Astrocyte (in vitro differentiated cells and primary cell): ENCODE results near the gene VAV2. TPM values are rescaled to one million over a fixed set of nuclear protein-coding genes. Genes with fewer than 3 reads are reported as not detected.

Experiments used
- DNase-seq: peaks from one replicate; pipeline ENCODE4 v3.0.0-alpha.2; 2010; ENCODE audit warnings: low read depth
- FAIRE-seq: peaks from 2 replicates; lab custom pipeline; 2011; peaks lifted over from hg19 to GRCh38; lab: Jason Lieb, UNC
- H2AFZ ChIP-seq: 2 replicates; pipeline ENCODE4 v1.6.0; 2012; ENCODE audit warnings: low read depth, low read length, inconsistent platforms
- H3K27ac ChIP-seq: 2 replicates; pipeline ENCODE4 v1.5.1; 2011; ENCODE audit warnings: low read depth, low read length, inconsistent platforms
- H3K27me3 ChIP-seq: 2 replicates; pipeline ENCODE4 v1.6.0; 2011; ENCODE audit warnings: low read length, inconsistent platforms; ENCODE audit not compliant: insufficient read depth
- H3K36me3 ChIP-seq: 2 replicates; pipeline ENCODE4 v1.5.1; 2011; ENCODE audit warnings: low read length, inconsistent platforms; ENCODE audit not compliant: insufficient read depth
- H3K4me1 ChIP-seq: 2 replicates; pipeline ENCODE4 v1.5.1; 2011; ENCODE audit warnings: low read length, inconsistent platforms; ENCODE audit not compliant: insufficient read depth
- H3K4me2 ChIP-seq: 2 replicates; pipeline ENCODE4 v1.6.0; 2012; ENCODE audit warnings: low read length, inconsistent platforms
- H3K4me3 ChIP-seq: 2 replicates; pipeline ENCODE4 v1.5.1; 2011; ENCODE audit warnings: low read depth, mild to moderate bottlenecking, low read length, inconsistent platforms; ENCODE audit not compliant: insufficient read depth
- H3K79me2 ChIP-seq: 2 replicates; pipeline ENCODE4 v1.6.0; 2012; ENCODE audit warnings: mild to moderate bottlenecking, low read length, inconsistent platforms; ENCODE audit not compliant: insufficient read depth
- H3K9ac ChIP-seq: 2 replicates; pipeline ENCODE4 v1.6.0; 2012; ENCODE audit warnings: mild to moderate bottlenecking, low read length, inconsistent platforms
- H3K9me3 ChIP-seq: 2 replicates; pipeline ENCODE4 v1.5.1; 2012; ENCODE audit warnings: low read depth, mild to moderate bottlenecking, low read length, inconsistent platforms; ENCODE audit not compliant: insufficient read depth
- H4K20me1 ChIP-seq: 2 replicates; pipeline ENCODE4 v1.6.0; 2012; ENCODE audit warnings: low read length, inconsistent platforms; ENCODE audit not compliant: insufficient read depth
- H3K27ac Mint-ChIP-seq: one replicate; pipeline ENCODE4 v1.8.0; 2021; ENCODE audit warnings: mild to moderate bottlenecking, mixed read lengths; ENCODE audit not compliant: unreplicated experiment
- H3K27me3 Mint-ChIP-seq: one replicate; pipeline ENCODE4 v1.8.0; 2021; ENCODE audit warnings: low read depth, mixed read lengths; ENCODE audit not compliant: unreplicated experiment
- H3K36me3 Mint-ChIP-seq: one replicate; pipeline ENCODE4 v1.8.0; 2021; ENCODE audit warnings: low read depth, mixed read lengths; ENCODE audit not compliant: unreplicated experiment
- H3K4me1 Mint-ChIP-seq: one replicate; pipeline ENCODE4 v1.8.0; 2021; ENCODE audit warnings: low read depth, mixed read lengths; ENCODE audit not compliant: unreplicated experiment
- H3K4me3 Mint-ChIP-seq: one replicate; pipeline ENCODE4 v1.8.0; 2021; ENCODE audit warnings: mild to moderate bottlenecking, moderate library complexity, mixed read lengths; ENCODE audit not compliant: unreplicated experiment
- H3K9me3 Mint-ChIP-seq: one replicate; pipeline ENCODE4 v1.8.0; 2021; ENCODE audit warnings: mild to moderate bottlenecking, mixed read lengths; ENCODE audit not compliant: unreplicated experiment
- CTCF ChIP-seq: IDR thresholded peaks from 2 replicates; pipeline ENCODE4 v1.5.1; 2011; ENCODE audit warnings: low read depth, mild to moderate bottlenecking, inconsistent platforms, low read length, moderate library complexity; ENCODE audit not compliant: insufficient read depth
- EZH2 ChIP-seq: IDR thresholded peaks from 2 replicates; pipeline ENCODE4 v1.6.1; 2012; ENCODE audit warnings: mild to moderate bottlenecking, low read length, inconsistent platforms; ENCODE audit not compliant: insufficient read depth
- total RNA-seq: library from RNA; stranded (reverse); gene quantifications from 2 replicates; pipeline ENCODE4 v1.2.1, GENCODE V29; 2021

VAV2 gene
- total RNA-seq, 1 donor from 2014 or later = 36.5 TPM

DNA sequence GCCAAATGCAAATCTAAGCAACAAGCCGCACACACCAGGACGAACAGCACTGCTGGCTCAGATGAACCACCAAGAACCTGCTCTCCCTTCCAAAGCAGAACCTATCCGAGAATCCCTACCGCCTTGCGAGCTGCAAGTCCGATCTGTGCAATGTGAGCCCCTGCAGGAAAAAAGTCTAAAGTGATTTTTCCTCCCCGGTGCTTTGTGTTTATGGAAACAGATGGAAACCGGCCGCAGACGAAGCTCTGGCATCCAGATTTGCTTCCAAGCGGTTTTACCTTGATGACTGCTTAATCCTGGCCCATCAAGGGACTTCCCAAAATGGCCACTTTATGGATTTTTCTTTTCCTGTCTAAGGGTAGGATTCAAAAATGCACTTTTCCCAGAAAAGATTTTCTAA, 112.5 kb downstream of the VAV2 start:
- Histone ChIP-seq H3K79me2 (peaks cover 99% of the 10 kb centered on the region), H3K27ac (no peak overlapping the region), H3K4me2 (no peak overlapping the region), H3K27me3 (no peaks in the 10 kb centered on the region), H3K36me3 (no peaks in the 10 kb centered on the region), H3K4me3 (no peak overlapping the region), H2AFZ (no peak overlapping the region), H3K9ac (no peak overlapping the region), H3K9me3 (no peaks in the 10 kb centered on the region), H4K20me1 (peaks cover 26% of the 10 kb centered on the region), H3K4me1 (peaks cover 35% of the 10 kb centered on the region)
- no peak for DNase-seq
- Mint-ChIP-seq H3K36me3 (peaks cover 14% of the 10 kb centered on the region), H3K27me3 (no peaks in the 10 kb centered on the region), H3K27ac (peak overlapping the region; percentile 18), H3K9me3 (no peaks in the 10 kb centered on the region), H3K4me1 (peaks cover 40% of the 10 kb centered on the region), H3K4me3 (peak overlapping the region; percentile 50)
- no peak for TF ChIP-seq EZH2
- TF ChIP-seq CTCF = no peak
- FAIRE-seq = no peak

- peaks cover 14% of the 10 kb centered on the region for H4K20me1 ChIP-seq
- TF ChIP-seq CTCF (no peak), EZH2 (no peak)
- peaks cover 88% of the 10 kb centered on the region for H3K79me2 ChIP-seq
- no peak overlapping the region for H3K4me3 ChIP-seq
- Mint-ChIP-seq H3K4me3 (no peak overlapping the region), H3K36me3 (peaks cover 14% of the 10 kb centered on the region), H3K4me1 (peaks cover 50% of the 10 kb centered on the region), H3K9me3 (no peaks in the 10 kb centered on the region), H3K27me3 (no peaks in the 10 kb centered on the region), H3K27ac (no peak overlapping the region)
- no peak overlapping the region for H3K4me2 ChIP-seq
- H3K27me3 ChIP-seq = no peaks in the 10 kb centered on the region
- no peak for DNase-seq
- H3K27ac ChIP-seq = no peak overlapping the region
- H2AFZ ChIP-seq = no peak overlapping the region
- peaks cover 47% of the 10 kb centered on the region for H3K4me1 ChIP-seq
- no peak overlapping the region for H3K9ac ChIP-seq
- no peak for FAIRE-seq
- H3K9me3 ChIP-seq = no peaks in the 10 kb centered on the region
- H3K36me3 ChIP-seq = no peaks in the 10 kb centered on the region
Measured at GRCh38 chr9:133878402-133878801, 113.7 kb downstream of the VAV2 start.

DNA sequence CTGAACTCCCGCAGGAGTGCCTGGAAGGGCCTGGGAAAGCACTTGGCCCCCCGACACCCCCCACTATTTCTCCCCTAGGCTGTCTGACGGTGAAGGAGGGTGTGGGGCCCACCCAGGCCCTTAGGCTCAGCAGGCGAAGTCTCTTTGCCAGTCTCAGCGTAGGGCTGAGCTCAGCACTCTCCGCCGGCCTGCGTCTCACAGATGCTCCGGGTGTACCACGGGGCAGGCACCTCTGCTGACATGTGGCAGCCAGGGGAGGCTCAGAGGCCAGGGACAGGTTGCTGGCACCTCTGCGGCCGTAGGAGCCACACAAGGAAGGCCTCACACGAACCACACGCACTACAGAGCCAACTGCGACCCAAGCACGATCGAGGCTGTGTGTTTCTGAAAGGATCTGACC, 114.2 kb downstream of the VAV2 start:
- Histone ChIP-seq H4K20me1 (peaks cover 11% of the 10 kb centered on the region), H3K4me2 (no peak overlapping the region), H3K9ac (no peak overlapping the region), H2AFZ (no peak overlapping the region), H3K4me3 (no peak overlapping the region), H3K27ac (no peak overlapping the region), H3K79me2 (peaks cover 84% of the 10 kb centered on the region), H3K36me3 (no peaks in the 10 kb centered on the region), H3K9me3 (no peaks in the 10 kb centered on the region), H3K4me1 (peaks cover 52% of the 10 kb centered on the region), H3K27me3 (no peaks in the 10 kb centered on the region)
- Mint-ChIP-seq H3K4me3 (no peak overlapping the region), H3K4me1 (peaks cover 46% of the 10 kb centered on the region), H3K9me3 (no peaks in the 10 kb centered on the region), H3K27ac (peak overlapping the region; percentile 58), H3K36me3 (peaks cover 10% of the 10 kb centered on the region), H3K27me3 (no peaks in the 10 kb centered on the region)
- TF ChIP-seq EZH2 = no peak
- DNase-seq = no peak
- no peak for FAIRE-seq
